Measurements from ENCODE around the gene PRDX5.

DNA sequence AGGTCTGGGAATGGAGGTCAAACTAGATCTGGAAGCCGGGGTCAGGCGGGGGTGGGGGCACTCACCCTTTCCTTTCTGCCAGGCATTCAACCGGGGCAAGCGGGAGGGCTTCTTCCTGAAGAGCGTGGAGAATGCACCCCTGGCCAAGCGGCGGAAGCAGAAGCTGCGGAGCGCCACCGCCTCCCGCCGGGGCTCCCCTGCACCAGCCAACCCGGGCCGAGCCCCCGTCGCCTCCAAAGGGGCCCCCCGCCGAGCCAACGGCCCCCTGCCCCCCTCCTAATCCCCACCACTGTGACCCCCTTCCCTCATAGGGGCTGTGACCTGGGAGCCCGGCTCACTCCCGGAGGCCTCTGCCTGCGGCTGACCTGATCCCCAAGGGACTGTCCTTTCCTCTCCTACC is 53.3 kb downstream of the PRDX5 start:
- TF ChIP-seq, protein P1, sequence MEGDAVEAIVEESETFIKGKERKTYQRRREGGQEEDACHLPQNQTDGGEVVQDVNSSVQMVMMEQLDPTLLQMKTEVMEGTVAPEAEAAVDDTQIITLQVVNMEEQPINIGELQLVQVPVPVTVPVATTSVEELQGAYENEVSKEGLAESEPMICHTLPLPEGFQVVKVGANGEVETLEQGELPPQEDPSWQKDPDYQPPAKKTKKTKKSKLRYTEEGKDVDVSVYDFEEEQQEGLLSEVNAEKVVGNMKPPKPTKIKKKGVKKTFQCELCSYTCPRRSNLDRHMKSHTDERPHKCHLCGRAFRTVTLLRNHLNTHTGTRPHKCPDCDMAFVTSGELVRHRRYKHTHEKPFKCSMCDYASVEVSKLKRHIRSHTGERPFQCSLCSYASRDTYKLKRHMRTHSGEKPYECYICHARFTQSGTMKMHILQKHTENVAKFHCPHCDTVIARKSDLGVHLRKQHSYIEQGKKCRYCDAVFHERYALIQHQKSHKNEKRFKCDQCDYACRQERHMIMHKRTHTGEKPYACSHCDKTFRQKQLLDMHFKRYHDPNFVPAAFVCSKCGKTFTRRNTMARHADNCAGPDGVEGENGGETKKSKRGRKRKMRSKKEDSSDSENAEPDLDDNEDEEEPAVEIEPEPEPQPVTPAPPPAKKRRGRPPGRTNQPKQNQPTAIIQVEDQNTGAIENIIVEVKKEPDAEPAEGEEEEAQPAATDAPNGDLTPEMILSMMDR (IDR thresholded peaks at IDR 0.05 in 2 of 3, conservative IDR thresholded peaks at IDR 0.05 in 1 of 3; ENCODE audit: borderline replicate concordance in 1 of 3, insufficient read depth in 1 of 3, low read depth in 2 of 3, low read length in 2 of 3) = no peak
- TF ChIP-seq SIN3A (IDR thresholded peaks at IDR 0.05; ENCODE audit: low read depth) (no peak), ELF1 (IDR thresholded peaks at IDR 0.05; ENCODE audit: borderline replicate concordance, low read depth) (no peak), POLR2A (IDR thresholded peaks at IDR 0.05; ENCODE audit: borderline replicate concordance, extremely low read depth, insufficient read depth, insufficient read length) (no peak), JUND (IDR thresholded peaks at IDR 0.05) (no peak), EZH2 (IDR thresholded peaks at IDR 0.05) (no peak), POLR2AphosphoS5 (IDR thresholded peaks at IDR 0.05; ENCODE audit: low read depth, low read length) (no peak), YY1 (IDR thresholded peaks at IDR 0.05; ENCODE audit: extremely low read depth, insufficient replicate concordance, low read depth, low read length) (no peak), EZH2phosphoT487 (IDR thresholded peaks at IDR 0.05; ENCODE audit: borderline replicate concordance) (no peak)
- TF ChIP-seq, protein P2, sequence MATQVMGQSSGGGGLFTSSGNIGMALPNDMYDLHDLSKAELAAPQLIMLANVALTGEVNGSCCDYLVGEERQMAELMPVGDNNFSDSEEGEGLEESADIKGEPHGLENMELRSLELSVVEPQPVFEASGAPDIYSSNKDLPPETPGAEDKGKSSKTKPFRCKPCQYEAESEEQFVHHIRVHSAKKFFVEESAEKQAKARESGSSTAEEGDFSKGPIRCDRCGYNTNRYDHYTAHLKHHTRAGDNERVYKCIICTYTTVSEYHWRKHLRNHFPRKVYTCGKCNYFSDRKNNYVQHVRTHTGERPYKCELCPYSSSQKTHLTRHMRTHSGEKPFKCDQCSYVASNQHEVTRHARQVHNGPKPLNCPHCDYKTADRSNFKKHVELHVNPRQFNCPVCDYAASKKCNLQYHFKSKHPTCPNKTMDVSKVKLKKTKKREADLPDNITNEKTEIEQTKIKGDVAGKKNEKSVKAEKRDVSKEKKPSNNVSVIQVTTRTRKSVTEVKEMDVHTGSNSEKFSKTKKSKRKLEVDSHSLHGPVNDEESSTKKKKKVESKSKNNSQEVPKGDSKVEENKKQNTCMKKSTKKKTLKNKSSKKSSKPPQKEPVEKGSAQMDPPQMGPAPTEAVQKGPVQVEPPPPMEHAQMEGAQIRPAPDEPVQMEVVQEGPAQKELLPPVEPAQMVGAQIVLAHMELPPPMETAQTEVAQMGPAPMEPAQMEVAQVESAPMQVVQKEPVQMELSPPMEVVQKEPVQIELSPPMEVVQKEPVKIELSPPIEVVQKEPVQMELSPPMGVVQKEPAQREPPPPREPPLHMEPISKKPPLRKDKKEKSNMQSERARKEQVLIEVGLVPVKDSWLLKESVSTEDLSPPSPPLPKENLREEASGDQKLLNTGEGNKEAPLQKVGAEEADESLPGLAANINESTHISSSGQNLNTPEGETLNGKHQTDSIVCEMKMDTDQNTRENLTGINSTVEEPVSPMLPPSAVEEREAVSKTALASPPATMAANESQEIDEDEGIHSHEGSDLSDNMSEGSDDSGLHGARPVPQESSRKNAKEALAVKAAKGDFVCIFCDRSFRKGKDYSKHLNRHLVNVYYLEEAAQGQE (IDR thresholded peaks at IDR 0.05; ENCODE audit: low read depth) = no peak
- TF ChIP-seq, protein P3, sequence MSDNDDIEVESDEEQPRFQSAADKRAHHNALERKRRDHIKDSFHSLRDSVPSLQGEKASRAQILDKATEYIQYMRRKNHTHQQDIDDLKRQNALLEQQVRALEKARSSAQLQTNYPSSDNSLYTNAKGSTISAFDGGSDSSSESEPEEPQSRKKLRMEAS (IDR thresholded peaks at IDR 0.05) = no peak

Measured in HCT116 (cell line).